Hepatocyte (in vitro differentiated cells): ENCODE results near the gene CSNK2B.

Experiments used
- EZH2 ChIP-seq: fragments of 200-600 bp; sonication (generic); IDR thresholded peaks from 2 replicates; pipeline ENCODE4 v1.6.1; 2016; ENCODE audit warnings: antibody characterized with exemption, mild to moderate bottlenecking, borderline replicate concordance
- EZH2phosphoT487 ChIP-seq: fragments of 200-600 bp; sonication (generic); IDR thresholded peaks from one replicate; pipeline ENCODE4 v1.6.1; 2018; ENCODE audit warnings: antibody characterized with exemption, mild to moderate bottlenecking, low read depth, moderate library complexity; ENCODE audit not compliant: unreplicated experiment, severe bottlenecking
- TF ChIP-seq, protein P1 (sequence below): fragments of 200-600 bp; sonication (generic); IDR thresholded peaks from 2 replicates; pipeline ENCODE4 v1.5.1; 2016; ENCODE audit warnings: antibody characterized with exemption, mild to moderate bottlenecking; ENCODE audit not compliant: poor library complexity

DNA sequence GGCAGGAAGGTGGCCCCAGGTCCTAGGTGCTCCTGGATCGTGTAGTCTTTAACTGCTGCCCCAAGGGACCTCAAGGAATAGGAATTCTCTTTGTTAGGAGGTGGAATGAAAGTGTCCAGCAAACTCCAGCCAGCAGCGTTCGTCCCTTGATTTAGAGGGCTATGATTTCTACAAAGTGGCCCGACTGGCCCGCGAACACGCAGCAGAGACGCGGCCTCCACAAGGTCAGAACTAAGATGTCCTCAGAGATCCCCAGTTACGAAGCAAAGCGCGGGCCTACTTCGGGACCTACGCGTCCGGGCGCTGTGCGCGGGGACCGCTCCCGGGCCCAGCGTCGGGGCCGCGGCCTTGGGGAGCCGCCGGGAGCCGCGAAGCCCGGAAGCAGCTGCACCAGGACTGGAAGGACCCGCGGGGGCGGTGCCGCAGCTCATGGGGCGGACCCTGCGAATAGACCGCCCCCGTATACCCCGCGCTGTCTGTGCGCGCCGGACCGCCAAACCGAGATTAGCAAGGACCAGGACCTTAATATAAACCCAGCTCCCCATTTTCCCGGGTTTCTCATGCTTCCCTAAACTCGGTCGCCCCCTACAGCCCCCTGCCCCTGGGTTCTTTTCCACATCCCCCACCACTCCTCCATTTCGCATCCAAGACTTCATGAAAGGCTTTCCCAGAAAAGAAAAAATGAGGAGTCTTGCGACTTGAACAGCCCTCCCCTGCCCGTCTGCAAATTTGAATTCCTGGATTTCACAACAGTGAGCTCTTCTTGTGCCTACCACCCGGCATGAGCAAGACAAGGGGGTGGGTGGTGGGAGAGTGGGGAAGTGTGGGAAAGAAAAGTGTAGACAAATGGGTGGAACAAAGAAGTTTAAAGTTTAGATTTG, 5.3 kb upstream of the CSNK2B start, which contains the start of gene C6orf47:
- no peak for TF ChIP-seq EZH2
- TF ChIP-seq, protein P1, sequence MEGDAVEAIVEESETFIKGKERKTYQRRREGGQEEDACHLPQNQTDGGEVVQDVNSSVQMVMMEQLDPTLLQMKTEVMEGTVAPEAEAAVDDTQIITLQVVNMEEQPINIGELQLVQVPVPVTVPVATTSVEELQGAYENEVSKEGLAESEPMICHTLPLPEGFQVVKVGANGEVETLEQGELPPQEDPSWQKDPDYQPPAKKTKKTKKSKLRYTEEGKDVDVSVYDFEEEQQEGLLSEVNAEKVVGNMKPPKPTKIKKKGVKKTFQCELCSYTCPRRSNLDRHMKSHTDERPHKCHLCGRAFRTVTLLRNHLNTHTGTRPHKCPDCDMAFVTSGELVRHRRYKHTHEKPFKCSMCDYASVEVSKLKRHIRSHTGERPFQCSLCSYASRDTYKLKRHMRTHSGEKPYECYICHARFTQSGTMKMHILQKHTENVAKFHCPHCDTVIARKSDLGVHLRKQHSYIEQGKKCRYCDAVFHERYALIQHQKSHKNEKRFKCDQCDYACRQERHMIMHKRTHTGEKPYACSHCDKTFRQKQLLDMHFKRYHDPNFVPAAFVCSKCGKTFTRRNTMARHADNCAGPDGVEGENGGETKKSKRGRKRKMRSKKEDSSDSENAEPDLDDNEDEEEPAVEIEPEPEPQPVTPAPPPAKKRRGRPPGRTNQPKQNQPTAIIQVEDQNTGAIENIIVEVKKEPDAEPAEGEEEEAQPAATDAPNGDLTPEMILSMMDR = no peak
- no peak for TF ChIP-seq EZH2phosphoT487
